SH-SY5Y (cell line): ENCODE results near the gene CST7.

ENCODE experiments used
- GATA2 ChIP-seq: IDR thresholded peaks from 2 replicates; pipeline ENCODE4 v1.6.1; 2011; ENCODE audit warnings: mild to moderate bottlenecking, low read depth, low read length
- GATA3 ChIP-seq: IDR thresholded peaks from 2 replicates; pipeline ENCODE4 v1.6.1; 2011; ENCODE audit warnings: low read depth, mild to moderate bottlenecking, low read length, moderate library complexity

DNA sequence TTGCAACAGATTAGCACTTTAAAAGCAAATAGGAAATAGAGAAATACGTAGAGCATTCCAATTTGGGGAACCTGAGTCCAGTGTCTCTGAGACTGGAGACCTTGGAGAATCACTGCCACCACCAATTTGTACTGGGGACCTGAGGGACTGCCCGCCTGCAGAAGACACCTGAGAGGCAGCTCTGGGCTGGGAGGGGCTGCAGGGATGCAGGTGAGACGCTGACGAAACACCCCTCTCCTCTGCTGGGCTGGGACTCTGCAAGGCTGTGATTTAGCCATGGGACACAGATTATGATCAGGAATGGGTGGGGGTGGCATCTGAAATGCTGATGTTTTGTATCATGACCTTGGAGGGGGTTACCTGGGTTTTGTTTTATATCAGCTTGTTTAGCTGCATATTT lies 50.5 kb downstream of the CST7 start:
- TF ChIP-seq GATA3 (no peak), GATA2 (no peak)
